Stimulated activated CD4-positive, alpha-beta T cell treated with anti-CD3 and anti-CD28 coated beads, Interleukin-12 subunit alpha, Interleukin-12 subunit beta, amount 100 ng/mL, for 48 hours (primary cell): ENCODE data around the gene ZNF140.

Experiments
- DNase-seq, 3 donors: peaks; one replicate each; pipeline ENCODE4 v3.0.0-alpha.2; 2020; ENCODE audit warnings: low read depth in 2 of 3, low spot score in 1 of 3

ZNF140 gene

DNA sequence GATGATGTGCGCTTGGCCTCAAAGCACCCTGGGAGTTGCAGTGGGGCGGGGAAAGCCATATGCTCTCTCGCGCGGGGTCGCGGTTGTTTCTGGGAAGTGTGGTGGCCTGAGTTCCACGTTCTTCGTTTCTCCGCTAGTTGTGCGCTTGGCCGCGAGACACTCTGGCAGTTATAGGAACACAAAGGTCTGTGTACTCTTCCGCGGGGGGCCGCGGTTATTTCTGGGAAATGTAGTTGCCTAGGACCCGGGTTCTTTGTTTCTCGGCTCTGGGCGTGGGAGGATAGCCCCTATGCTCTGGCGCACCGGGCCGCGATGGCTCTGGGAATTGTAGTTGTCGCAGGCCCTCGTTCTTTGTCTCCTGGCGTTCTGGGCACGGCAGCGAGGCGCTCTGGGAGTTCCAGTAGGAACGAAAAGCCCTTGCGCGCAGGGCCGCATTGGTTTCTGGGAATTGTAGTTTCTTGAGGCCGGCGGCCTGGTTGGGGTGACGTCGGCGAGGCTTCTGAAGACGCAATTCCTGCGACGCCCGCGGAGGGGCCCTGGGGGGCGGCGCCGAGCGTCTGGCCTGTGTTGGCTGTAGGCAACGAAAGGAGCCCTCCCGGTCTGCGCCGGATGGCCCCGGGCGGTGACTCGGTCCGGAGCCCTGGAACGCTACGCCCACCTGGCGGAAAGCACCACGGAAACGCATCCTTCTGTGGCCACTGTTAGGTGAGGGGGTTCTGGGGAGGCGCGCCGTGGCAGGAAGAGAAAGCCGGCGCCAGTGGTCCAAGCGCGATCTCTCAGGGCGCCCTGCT is at the start of gene ZNF140:
ZNF140 (plus strand) TSS at position 556 of the 791 bp plus-strand sequence. CDS start 398 bp downstream, outside the sequence.
- DNase-seq: peak; percentile 86 to 93 (median 91)

GRCh38 chr12:133037207-133038005 is 43.3 kb upstream of the ZNF140 start, which contains the start of gene ZNF84:
Gene ZNF84 (plus strand): TSS chr12:133037509. CDS start chr12:133041468, 3,959 bp downstream.
- DNase-seq: peak; percentile 93 to 95 (median 94)

GRCh38 chr12:133038118-133038709 is 42.5 kb upstream of the ZNF140 start:
- no peak for DNase-seq

DNA sequence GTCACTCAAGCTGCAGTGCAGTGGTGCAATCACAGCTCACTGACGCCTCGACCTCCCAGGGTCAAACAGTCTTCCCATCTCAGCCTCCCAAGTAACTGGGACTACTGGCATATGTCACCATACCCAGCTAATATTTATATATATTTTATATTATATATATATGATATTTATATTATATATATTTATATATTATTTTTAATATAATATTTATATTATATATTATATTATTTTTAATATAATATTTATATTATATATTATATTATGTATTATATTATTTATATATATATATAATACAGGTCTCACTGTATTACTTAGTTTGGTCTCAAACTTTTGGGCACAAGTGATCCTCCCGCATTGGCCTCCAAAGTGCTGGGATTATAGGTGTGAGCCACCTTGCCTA is 34.0 kb upstream of the ZNF140 start:
- DNase-seq: no peak

GRCh38 chr12:133057446-133057845 is 23.3 kb upstream of the ZNF140 start:
- DNase-seq: no peak

- no peak for DNase-seq
Measured at GRCh38 chr12:133058203-133059113, 22.3 kb upstream of the ZNF140 start.

DNA sequence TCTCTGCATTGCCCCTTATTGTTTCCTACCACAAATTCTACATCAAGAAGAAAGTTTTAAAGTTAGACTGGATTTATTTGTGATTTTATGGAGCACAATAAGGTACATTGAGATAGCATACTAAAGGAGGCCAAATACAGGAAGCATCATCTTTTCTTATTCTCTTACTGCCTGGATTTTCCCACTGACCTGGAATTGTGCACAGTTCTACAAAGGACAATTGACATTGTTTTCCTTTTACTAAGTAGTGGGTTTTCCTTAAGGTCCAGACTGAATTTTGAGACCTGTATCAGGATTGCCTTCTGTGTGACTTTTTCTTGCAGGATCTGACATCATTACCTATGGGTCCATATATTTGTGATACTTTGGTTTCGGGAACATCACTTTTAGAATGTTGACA is 18.8 kb upstream of the ZNF140 start:
- no peak for DNase-seq

DNA sequence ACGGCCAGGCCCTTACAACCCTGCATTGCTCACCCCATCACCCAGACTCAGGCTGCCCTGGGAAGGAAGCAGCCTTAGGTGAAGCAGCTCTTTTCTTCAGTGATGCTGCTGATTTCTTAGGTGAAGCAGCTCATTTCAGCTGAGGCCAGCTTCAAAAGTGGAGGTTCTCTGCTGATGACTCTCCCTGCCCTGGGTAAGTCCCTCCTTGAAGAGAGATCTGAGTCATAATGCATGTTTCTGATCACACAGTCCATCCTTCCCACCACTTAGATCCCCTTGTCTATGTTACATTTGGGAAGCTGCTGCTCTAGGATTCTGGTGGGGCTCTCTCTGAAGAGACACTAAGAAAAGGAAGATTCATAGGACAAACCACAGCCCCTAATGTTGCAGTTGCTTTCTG is 17.2 kb upstream of the ZNF140 start:
- DNase-seq: no peak

DNA sequence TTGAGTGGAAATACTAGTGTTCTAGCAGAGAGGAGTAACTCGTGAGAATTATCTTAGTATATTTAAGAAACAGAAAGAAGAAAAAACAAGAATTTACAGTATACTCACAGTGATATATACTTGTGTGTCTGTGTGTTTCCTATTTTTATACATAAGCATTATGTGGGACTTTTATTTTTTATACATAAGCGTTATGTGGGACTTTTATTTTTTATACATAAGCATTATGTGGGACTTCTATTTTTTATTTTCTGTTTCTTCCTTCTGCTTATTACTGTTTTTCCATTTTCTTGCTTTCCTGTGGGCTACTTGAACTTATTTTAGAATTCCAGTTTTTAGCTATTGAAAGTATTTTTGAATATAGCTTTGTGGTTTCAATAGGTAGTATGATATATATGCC is 6.9 kb upstream of the ZNF140 start:
- no peak for DNase-seq

- DNase-seq: peak; percentile 88 to 94 (median 90)
Measured at GRCh38 chr12:133080026-133080367, 726 bp upstream of the ZNF140 start.

DNA sequence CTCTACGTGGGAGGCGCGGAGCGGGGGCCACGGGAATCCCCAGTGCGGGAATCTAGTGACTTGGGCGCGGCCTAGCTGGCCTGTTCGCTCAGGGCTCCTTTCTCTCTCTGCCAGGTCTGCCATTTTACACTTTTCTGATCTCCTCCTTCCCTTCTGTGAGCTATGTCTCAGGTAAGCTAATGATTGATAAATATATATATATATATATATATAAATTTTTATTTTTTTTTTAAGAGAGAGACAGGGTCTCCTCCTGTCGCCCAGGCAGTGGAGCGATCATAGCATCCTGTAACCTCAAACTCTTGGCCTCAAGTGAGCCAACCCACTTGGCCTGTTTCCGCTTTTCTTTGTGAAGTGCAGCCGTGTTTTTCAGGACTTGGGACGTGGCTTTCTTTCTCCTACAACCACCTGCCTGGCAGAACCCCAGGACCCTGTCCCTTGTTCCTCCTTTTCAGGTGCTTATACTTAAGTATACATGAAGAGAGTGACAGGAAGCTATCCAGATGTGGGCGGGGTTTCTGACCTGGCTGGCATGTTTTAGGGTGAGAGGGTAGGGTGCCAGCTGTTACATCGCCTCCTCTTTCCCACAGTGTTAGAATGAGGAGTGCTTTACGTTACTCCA is 547 bp downstream of the ZNF140 start:
- DNase-seq: no peak

DNA sequence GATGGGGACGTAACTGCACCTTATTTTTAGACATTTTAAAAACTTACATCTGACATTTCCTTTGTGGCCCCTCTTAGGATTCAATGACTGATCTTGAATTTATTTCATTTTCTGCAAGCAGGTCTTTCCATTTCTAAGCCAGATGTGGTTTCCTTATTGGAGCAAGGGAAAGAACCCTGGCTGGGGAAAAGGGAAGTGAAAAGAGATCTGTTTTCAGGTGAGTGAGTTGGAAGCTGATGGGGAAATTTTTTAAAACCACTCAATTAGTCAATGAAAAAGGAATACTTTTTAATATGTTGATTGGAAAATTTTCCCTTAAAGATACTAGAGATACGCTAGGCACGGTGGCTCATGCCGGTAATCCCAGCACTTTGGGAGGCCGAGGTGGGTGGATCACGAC is 2.6 kb downstream of the ZNF140 start:
- no peak for DNase-seq

GRCh38 chr12:133105620-133106019 is 24.9 kb downstream of the ZNF140 start:
- no peak for DNase-seq

DNA sequence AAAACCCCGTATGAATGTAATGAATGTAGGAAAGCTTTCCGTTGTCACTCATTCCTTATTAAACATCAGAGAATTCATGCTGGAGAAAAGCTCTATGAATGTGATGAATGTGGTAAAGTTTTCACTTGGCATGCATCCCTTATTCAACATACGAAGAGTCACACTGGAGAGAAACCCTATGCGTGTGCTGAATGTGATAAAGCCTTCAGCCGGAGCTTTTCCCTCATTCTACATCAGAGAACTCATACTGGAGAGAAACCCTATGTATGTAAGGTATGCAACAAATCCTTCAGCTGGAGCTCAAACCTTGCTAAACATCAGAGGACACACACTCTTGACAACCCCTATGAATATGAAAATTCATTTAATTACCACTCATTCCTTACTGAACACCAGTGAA is 25.5 kb downstream of the ZNF140 start:
- DNase-seq: no peak

DNA sequence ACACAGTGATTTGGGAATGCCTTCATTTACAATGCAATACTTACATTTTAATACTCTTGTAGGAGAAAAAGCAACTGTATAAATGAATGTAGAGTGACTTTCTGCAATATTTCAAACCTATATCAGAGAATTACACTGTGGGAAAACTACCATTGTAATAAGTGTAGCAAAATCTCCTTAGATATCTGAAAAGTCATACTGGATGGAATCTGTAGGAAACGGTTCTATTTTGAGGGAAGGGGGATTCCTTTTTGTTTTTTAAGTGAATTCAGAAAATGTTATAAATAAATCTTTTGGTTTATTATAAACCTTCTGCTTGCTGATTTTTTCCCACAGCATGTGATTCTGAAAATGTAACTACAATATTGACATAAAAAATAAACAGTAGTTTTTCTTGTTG is 26.4 kb downstream of the ZNF140 start:
- no peak for DNase-seq

- no peak for DNase-seq
Measured at GRCh38 chr12:133108150-133108549, 27.4 kb downstream of the ZNF140 start.

GRCh38 chr12:133120385-133121191 is 39.9 kb downstream of the ZNF140 start:
- no peak for DNase-seq

DNA sequence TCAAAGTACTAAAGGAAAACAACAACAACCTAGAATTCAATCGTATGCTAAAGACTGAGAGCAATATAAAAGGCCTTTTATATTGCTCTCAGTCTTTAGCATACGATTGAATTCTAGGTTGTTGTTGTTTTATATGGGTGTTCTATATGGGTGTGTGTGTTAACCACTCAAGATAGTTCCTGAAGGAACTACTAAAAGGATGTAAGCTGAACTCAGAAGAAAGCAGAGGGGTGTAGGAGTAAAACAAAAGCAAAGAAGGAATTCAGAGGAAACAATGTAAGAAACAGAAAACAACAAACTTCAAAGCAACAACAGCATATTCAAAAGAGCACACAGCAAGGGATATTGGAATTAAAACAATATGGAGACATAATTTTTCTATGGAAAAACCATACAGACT is 44.0 kb downstream of the ZNF140 start:
- DNase-seq: no peak

GRCh38 chr12:133129368-133130037 is 48.8 kb downstream of the ZNF140 start:
- no peak for DNase-seq
